K562 (cell line): ENCODE measurements around the gene HOXA10. TPM values are rescaled to one million over a fixed set of nuclear protein-coding genes. Genes with fewer than 3 reads are reported as not detected.

Experiments used
- ATAC-seq: fragments of 200-7000 bp; cut with Tn5 transposase; 3 replicates; pipeline ENCODE4 v1.9.1; 2020; ENCODE audit warnings: moderate library complexity
- BruUV-seq: library from RNA; stranded (reverse); fragments of 400-500 nt; replicated peaks from 2 replicates; lab custom pipeline; 2021; lab: Mats Ljungman, UMichigan
- CTCF ChIA-PET: fragments of 300-600 bp; formaldehyde crosslinking; extraction: SDS; loops from one replicate; lab custom pipeline; 2021; ENCODE audit warnings: low intra/inter-chr PET ratio; lab: Yijun Ruan, JAX
- POLR2A ChIA-PET: fragments of 300-600, 350-650 bp; sonication (Branson Sonifier 250); formaldehyde crosslinking; extraction: SDS; loops from one replicate; lab custom pipeline; 2021; ENCODE audit warnings: antibody characterized with exemption, inconsistent platforms; lab: Yijun Ruan, JAX
- DNase-seq, 4 experiments: peaks; one replicate each; pipeline versions ENCODE4 v3.0.0 to v3.0.0-alpha.2; 2011 to 2018; ENCODE audit warnings: low spot score in 3 of 4, mixed read lengths in 3 of 4; ENCODE audit errors: extremely low read depth in 1 of 4
- FAIRE-seq: peaks from 2 replicates; lab custom pipeline; 2011; peaks lifted over from hg19 to GRCh38; lab: Jason Lieb, UNC
- H2AFZ ChIP-seq: 2 replicates; pipeline ENCODE4 v1.6.0; 2011; ENCODE audit warnings: low read depth, low read length, control low read depth, inconsistent platforms
- H3K27ac ChIP-seq: fragments of 200-600 bp; 3 replicates; pipeline ENCODE4 v1.8.0; 2011; ENCODE audit warnings: low read depth, mild to moderate bottlenecking, control low read depth, inconsistent platforms, low read length, moderate library complexity, mixed read lengths; ENCODE audit errors: extremely low read depth
- H3K27me3 ChIP-seq, 2 experiments: fragments of 300-600 bp in 1 of 2; 2 replicates in 1 of 2; 3 replicates in 1 of 2; pipeline versions ENCODE4 v1.6.0 to v1.8.0; 2011; ENCODE audit warnings: inconsistent platforms in 2 of 2, low read length in 2 of 2, mild to moderate bottlenecking in 1 of 2, mixed read lengths in 1 of 2, moderate library complexity in 1 of 2; ENCODE audit not compliant: control insufficient read depth in 2 of 2, insufficient read depth in 2 of 2
- H3K36me3 ChIP-seq: fragments of 300-600 bp; 3 replicates; pipeline ENCODE4 v1.8.0; 2011; ENCODE audit warnings: mild to moderate bottlenecking, low read length, inconsistent platforms; ENCODE audit not compliant: control insufficient read depth, insufficient read depth
- H3K4me1 ChIP-seq, 2 experiments: fragments of 200-600 bp in 1 of 2; replicated peaks in 1 of 2; 2 replicates in 1 of 2; 3 replicates in 1 of 2; pipeline versions ENCODE4 v1.5.1 to v1.8.0; 2011; ENCODE audit warnings: inconsistent platforms in 2 of 2, low read length in 2 of 2, mild to moderate bottlenecking in 1 of 2, mixed read lengths in 1 of 2, moderate library complexity in 1 of 2; ENCODE audit not compliant: control insufficient read depth in 2 of 2, insufficient read depth in 2 of 2
- H3K4me2 ChIP-seq: 2 replicates; pipeline ENCODE4 v1.6.1; 2011; ENCODE audit warnings: low read length, control low read depth, inconsistent platforms, mixed read lengths; ENCODE audit not compliant: insufficient read depth
- H3K4me3 ChIP-seq: fragments of 200-600 bp; sonication (generic), shearing (Covaris generic); 2 replicates; pipeline ENCODE4 v1.5.1; 2016; ENCODE audit warnings: control low read depth, inconsistent platforms
- H3K79me2 ChIP-seq: fragments of 200-600 bp; 3 replicates; pipeline ENCODE4 v1.8.0; 2011; ENCODE audit warnings: low read length, inconsistent platforms; ENCODE audit not compliant: control insufficient read depth, insufficient read depth
- H3K9ac ChIP-seq, 2 experiments: 2 replicates each; pipeline versions ENCODE4 v1.6.0 to v1.6.1; 2011; ENCODE audit warnings: low read depth in 2 of 2, low read length in 2 of 2, control low read depth in 1 of 2, inconsistent platforms in 1 of 2, mild to moderate bottlenecking in 1 of 2, mixed read lengths in 1 of 2; ENCODE audit not compliant: insufficient read depth in 1 of 2
- H3K9me1 ChIP-seq: one replicate; pipeline ENCODE4 v1.6.0; 2011; ENCODE audit warnings: inconsistent platforms, mild to moderate bottlenecking, low read length, moderate library complexity; ENCODE audit not compliant: control insufficient read depth, insufficient read depth
- H3K9me3 ChIP-seq: replicated peaks from 2 replicates; pipeline ENCODE4 v1.5.1; 2011; ENCODE audit warnings: low read depth, low read length, inconsistent platforms; ENCODE audit not compliant: control insufficient read depth, insufficient read depth
- H4K20me1 ChIP-seq: replicated peaks from 2 replicates; pipeline ENCODE4 v1.6.1; 2011; ENCODE audit warnings: low read length, inconsistent platforms, mixed read lengths; ENCODE audit not compliant: control insufficient read depth, insufficient read depth
- BCLAF1 ChIP-seq, 2 experiments: fragments of 450-650 bp in 1 of 2; IDR thresholded peaks; 2 replicates each; pipeline ENCODE4 v1.6.1; 2011 to 2017; ENCODE audit warnings: low read depth in 2 of 2, antibody characterized with exemption in 1 of 2, borderline replicate concordance in 1 of 2, low read length in 1 of 2, mild to moderate bottlenecking in 1 of 2, mixed read lengths in 1 of 2; ENCODE audit not compliant: control insufficient read depth in 1 of 2
- CCNT2 ChIP-seq: IDR thresholded peaks from 2 replicates; pipeline ENCODE4 v1.6.1; 2011; ENCODE audit warnings: borderline replicate concordance, low read depth, mild to moderate bottlenecking, moderate library complexity, mixed read lengths, low read length; ENCODE audit not compliant: insufficient read length; ENCODE audit errors: extremely low read depth
- CTCFL ChIP-seq: IDR thresholded peaks from 2 replicates; pipeline ENCODE4 v1.6.1; 2011; ENCODE audit warnings: borderline replicate concordance, low read depth, mild to moderate bottlenecking, moderate library complexity, low read length; ENCODE audit not compliant: insufficient read depth, poor library complexity, severe bottlenecking
- FOXK2 ChIP-seq, 2 experiments: fragments of 450-650 bp; IDR thresholded peaks in 1 of 2; conservative IDR thresholded peaks in 1 of 2; 2 replicates each; pipeline ENCODE4 v1.6.1; 2016; ENCODE audit warnings: low read depth in 2 of 2, mild to moderate bottlenecking in 1 of 2
- GTF2F1 ChIP-seq: IDR thresholded peaks from 2 replicates; pipeline ENCODE4 v1.6.1; 2011; ENCODE audit warnings: low read depth, low read length, improper control_type of control experiment
- HDAC1 ChIP-seq, 2 experiments: fragments of 450-650 bp; IDR thresholded peaks; 2 replicates each; pipeline ENCODE4 v1.6.1; 2016 to 2017; ENCODE audit warnings: inconsistent platforms in 1 of 2, mild to moderate bottlenecking in 1 of 2, moderate library complexity in 1 of 2
- HNRNPLL ChIP-seq: fragments of 200-400 bp; formaldehyde crosslinking; IDR thresholded peaks from 2 replicates; pipeline ENCODE4 v1.6.1; 2017; ENCODE audit warnings: low read length, low read depth, mild to moderate bottlenecking; ENCODE audit not compliant: poor library complexity, severe bottlenecking
- MBD2 ChIP-seq: sonication (generic); IDR thresholded peaks from 2 replicates; pipeline ENCODE4 v1.6.1; 2016; ENCODE audit warnings: low read depth, borderline replicate concordance
- MEF2D ChIP-seq: conservative IDR thresholded peaks from 2 replicates; pipeline ENCODE4 v1.6.1; 2016; ENCODE audit warnings: low read depth, missing genetic modification characterization, missing compliant biosample characterization
- TARDBP ChIP-seq: fragments of 450-650 bp; IDR thresholded peaks from 2 replicates; pipeline ENCODE4 v1.6.1; 2016
- TCF7L2 ChIP-seq: fragments of 150-350 bp; IDR thresholded peaks from 2 replicates; pipeline ENCODE4 v1.6.1; 2016; ENCODE audit warnings: low read depth, mild to moderate bottlenecking, low read length, moderate library complexity
- THRAP3 ChIP-seq: fragments of 450-650 bp; IDR thresholded peaks from 2 replicates; pipeline ENCODE4 v1.6.1; 2016; ENCODE audit warnings: mild to moderate bottlenecking, inconsistent platforms, borderline replicate concordance
- TOE1 ChIP-seq, 2 experiments: fragments of 450-650 bp in 1 of 2; sonication (generic) in 1 of 2; formaldehyde crosslinking in 1 of 2; IDR thresholded peaks; 2 replicates each; pipeline versions ENCODE4 v1.7.1 to v1.8.0; 2016 to 2022; ENCODE audit warnings: borderline replicate concordance in 2 of 2, mild to moderate bottlenecking in 2 of 2, antibody characterized with exemption in 1 of 2, inconsistent platforms in 1 of 2, low read depth in 1 of 2, missing genetic modification reagents in 1 of 2, moderate library complexity in 1 of 2
- ZNF274 ChIP-seq: IDR thresholded peaks from 2 replicates; pipeline ENCODE4 v1.6.1; 2011; ENCODE audit warnings: low read depth, mild to moderate bottlenecking, low read length, moderate library complexity, borderline replicate concordance
- ZNF431 ChIP-seq: sonication (generic); formaldehyde crosslinking; IDR thresholded peaks from 2 replicates; pipeline ENCODE4 v1.8.0; 2022; ENCODE audit warnings: mild to moderate bottlenecking, missing genetic modification reagents
- WGBS: fragments of 100-300 bp; shearing (Covaris generic); methylation state at CpG from one replicate; pipeline ENCODE4 v1.1.6; 2016; ENCODE audit warnings: low coverage, mixed read lengths; ENCODE audit not compliant: insufficient coverage; ENCODE audit errors: missing lambda C conversion rate; 5-methylcytosine and 5-hydroxymethylcytosine counted together
- in situ Hi-C: fragments of 300-500 bp; cut with MboI; formaldehyde crosslinking; loops from 4 replicates; pipeline ENCODE4 v1.15.0; 2018; ENCODE audit warnings: inconsistent platforms, mixed read lengths
- intact Hi-C: fragments of 100-400 bp; cut with micrococcal nuclease; formaldehyde crosslinking; loops from 2 replicates; pipeline ENCODE4 v1.14.2; 2022
- polyA plus RNA-seq, 8 experiments: library from polyadenylated mRNA; depleted of rRNA in 4 of 8; stranded (reverse) in 5 of 8; unstranded in 3 of 8; fragments of >200 nt; fragmentation: Nextera tagmentation in 2 of 8; fragmentation: Illumina TruSeq in 1 of 8; extraction: Ambion mirVana in 2 of 8; extraction: Trizol in 1 of 8; gene quantifications; 2 replicates each; pipeline versions ENCODE4 v1.2.1 to v1.2.3, GENCODE V29; 2011 to 2014; ENCODE audit warnings: inconsistent platforms in 1 of 8, missing spikeins in 1 of 8
- total RNA-seq, 7 experiments: library from RNA; depleted of rRNA in 6 of 7; stranded (reverse); fragments of >200 nt in 6 of 7; fragmentation: Illumina TruSeq in 2 of 7; extraction: Trizol in 2 of 7; gene quantifications; 2 replicates each; pipeline versions ENCODE4 v1.2.1 to v1.2.3, GENCODE V29; 2011 to 2021; ENCODE audit warnings: low replicate concordance in 1 of 7

HOXA10 gene
- total and polyA plus RNA-seq, 9 of the 15 experiments (the other 6 are each of a cell fraction or from before 2014, with no cell fraction given), result not detected

- peak in 2 of 4 experiments; percentile 26 to 33 for DNase-seq
- Histone ChIP-seq H3K9ac (peak overlapping the region in 1 of 2 experiments; percentile 66; a peak in 1 of 4 replicates), H3K27me3 (peaks cover 18 to 74% of the 10 kb centered on the region in 2 experiments), H3K9me3 (no peaks in the 10 kb centered on the region), H3K4me3 (peak overlapping the region; percentile 14), H3K79me2 (no peaks in the 10 kb centered on the region), H3K36me3 (no peaks in the 10 kb centered on the region), H3K4me1 (peaks cover 0 to 26% of the 10 kb centered on the region in 2 experiments; a peak in 2 of 5 replicates), H3K4me2 (peak overlapping the region; percentile 70), H3K9me1 (no peaks in the 10 kb centered on the region), H2AFZ (peak overlapping the region; percentile 83), H4K20me1 (no peaks in the 10 kb centered on the region), H3K27ac (no peak overlapping the region)
- intact Hi-C loops (loop anchor here (2.0 to 5.0 kb wide), 5 partner anchors 299 to 1269 kb away; partner anchors contain the start of genes SKAP2 and SNX10), in situ Hi-C loops (loop anchor here (25.0 kb wide), 3 partner anchors 649 to 1274 kb away; no protein-coding TSS in a partner anchor)
- FAIRE-seq, result no peak
- ChIA-PET CTCF (interaction anchor here (0.6 to 2.5 kb wide), 7 partner anchors 35 to 793 kb away, joined by 3 to 16 read pairs (median 4); no protein-coding TSS in a partner anchor), POLR2A (interaction anchor here (0.7 to 1.5 kb wide), 4 partner anchors 9 to 649 kb away, joined by 3 to 4 read pairs (median 3); no protein-coding TSS in a partner anchor)
- no peak; the same call in 2 of the 3 replicates for ATAC-seq
- no TSS peak for BruUV-seq
- whole genome bisulfite sequencing, result 4% methylated on average over 18 of the region's 27 CpGs
- TF ChIP-seq MBD2, result no peak
- no peak for TF ChIP-seq MEF2D (tag)
- TF ChIP-seq TCF7L2, result no peak
- no peak for TF ChIP-seq TOE1 (IDR thresholded peaks at IDR 0.05; ENCODE audit: borderline replicate concordance)
- no peak for TF ChIP-seq TOE1 (CRISPR knock-in tag; IDR thresholded peaks at IDR 0.05; ENCODE audit: borderline replicate concordance, low read depth)
- TF ChIP-seq TARDBP, result no peak
- TF ChIP-seq HDAC1 (IDR thresholded peaks at IDR 0.05), result no peak
- no peak for TF ChIP-seq HNRNPLL
- no peak for TF ChIP-seq FOXK2 (conservative IDR thresholded peaks at IDR 0.05 in 1 of 2, IDR thresholded peaks at IDR 0.05 in 1 of 2; ENCODE audit: low read depth in 2 of 2)
- TF ChIP-seq BCLAF1 (IDR thresholded peaks at IDR 0.05; ENCODE audit: borderline replicate concordance in 1 of 2, control insufficient read depth in 1 of 2, low read depth in 2 of 2, low read length in 1 of 2), result no peak
- TF ChIP-seq ZNF274, result no peak
- no peak for TF ChIP-seq GTF2F1
- TF ChIP-seq CTCFL, result no peak
- no peak for TF ChIP-seq THRAP3
- no peak for TF ChIP-seq CCNT2
- TF ChIP-seq ZNF431 (CRISPR knock-in tag), result no peak
These were observed 12.9 kb downstream of the HOXA10 start for GRCh38 chr7:27161214-27161720.
